GM19372 (cell line): Measurements from ENCODE around the gene MAB21L4.

Source experiments
- ATAC-seq: cut with Tn5 transposase; IDR thresholded peaks from one replicate; pipeline ENCODE4 v1.9.1; 2021; ENCODE audit warnings: mild to moderate bottlenecking, low read depth, moderate library complexity; ENCODE audit not compliant: unreplicated experiment

Gene MAB21L4

DNA sequence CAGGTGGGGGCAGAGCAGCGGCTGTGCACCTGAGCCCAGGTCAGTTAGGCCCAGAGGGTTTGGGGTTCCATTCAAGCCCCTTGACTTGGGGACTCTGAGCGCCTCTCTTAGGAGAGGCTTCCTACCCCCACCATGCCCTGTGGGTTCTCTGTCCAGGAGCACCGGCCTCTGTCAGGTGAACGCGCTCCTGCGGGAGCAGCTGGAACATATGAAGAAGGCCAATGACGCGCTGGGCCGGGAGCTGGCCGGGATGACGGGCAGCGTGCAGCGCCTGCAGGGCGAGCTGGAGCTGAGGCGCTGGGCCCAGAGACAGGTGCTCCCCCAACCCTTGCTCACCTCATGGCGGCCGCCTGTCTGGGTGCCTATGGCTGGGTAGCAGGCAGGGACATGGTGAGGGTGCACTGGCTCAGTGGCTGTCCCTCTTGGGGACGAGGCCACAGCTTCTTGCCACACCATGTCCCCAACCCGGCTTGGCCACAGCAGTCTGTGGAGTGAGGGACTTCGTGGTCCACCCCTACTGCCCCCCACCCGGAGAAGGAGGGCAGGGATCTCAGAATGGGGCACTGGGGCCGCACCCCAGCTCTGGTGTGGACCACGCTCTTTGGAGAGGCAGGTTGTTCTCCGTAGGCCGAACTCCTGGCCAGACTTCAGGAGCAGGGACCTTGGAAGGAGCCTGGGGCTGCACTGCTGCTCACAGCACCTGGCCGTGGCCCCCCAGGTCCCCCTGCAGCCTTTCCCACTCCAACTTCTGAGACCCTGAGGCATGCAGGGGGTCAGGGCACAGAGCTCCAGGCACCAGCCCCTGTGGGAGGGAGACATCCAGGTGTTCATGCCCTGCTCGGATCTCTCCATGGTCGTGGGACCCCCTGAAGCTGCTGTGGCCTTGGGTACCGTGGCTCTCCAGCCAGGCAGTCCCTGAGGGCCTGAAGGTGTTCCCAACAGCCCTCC is 29.9 kb upstream of the MAB21L4 start:
- no peak for ATAC-seq

DNA sequence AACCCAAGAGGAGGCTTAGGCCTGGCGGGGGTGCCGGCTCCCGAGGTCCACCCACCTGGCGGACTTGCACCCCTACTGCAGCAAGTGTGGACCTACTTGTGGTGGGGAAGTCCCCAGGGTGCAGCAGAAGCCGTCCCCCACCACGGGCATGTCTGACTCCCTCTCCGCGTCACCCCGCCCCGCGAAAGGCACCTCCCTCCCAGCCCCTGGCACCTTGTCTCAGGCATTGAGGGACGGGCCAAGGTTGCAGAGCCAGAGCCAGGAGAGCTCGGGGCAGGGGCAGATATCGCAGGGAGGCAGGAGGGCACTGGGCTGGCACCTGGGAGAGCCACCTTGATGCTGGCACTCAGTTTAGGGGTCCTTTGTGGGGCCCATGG is 29.2 kb upstream of the MAB21L4 start:
- ATAC-seq = no peak

DNA sequence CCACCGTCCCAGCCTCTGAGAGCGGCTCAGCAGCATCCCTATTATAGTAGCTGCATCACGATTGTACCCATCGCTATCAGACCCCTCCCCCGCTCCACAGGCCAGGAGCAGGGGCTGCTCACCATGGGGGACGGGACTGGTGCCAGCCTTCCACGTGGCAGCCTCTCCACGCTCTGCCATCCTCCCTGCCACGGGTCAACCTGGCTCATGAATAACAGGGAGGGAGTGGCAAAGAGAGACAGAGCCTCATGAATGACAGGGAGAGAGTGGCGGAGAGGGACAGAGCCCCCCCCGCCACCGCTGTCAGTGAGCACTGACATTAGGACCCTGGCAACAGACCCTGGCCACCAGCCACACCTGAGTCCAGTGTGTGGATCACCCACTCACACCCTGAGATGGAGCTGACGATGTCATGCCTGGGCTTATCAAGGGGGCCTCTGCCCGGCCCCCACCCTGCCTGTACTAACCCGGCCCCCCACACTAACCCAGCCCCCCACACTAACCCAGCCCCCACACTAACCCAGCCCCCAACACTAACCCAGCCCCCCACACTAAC is 27.1 kb upstream of the MAB21L4 start:
- ATAC-seq = no peak

DNA sequence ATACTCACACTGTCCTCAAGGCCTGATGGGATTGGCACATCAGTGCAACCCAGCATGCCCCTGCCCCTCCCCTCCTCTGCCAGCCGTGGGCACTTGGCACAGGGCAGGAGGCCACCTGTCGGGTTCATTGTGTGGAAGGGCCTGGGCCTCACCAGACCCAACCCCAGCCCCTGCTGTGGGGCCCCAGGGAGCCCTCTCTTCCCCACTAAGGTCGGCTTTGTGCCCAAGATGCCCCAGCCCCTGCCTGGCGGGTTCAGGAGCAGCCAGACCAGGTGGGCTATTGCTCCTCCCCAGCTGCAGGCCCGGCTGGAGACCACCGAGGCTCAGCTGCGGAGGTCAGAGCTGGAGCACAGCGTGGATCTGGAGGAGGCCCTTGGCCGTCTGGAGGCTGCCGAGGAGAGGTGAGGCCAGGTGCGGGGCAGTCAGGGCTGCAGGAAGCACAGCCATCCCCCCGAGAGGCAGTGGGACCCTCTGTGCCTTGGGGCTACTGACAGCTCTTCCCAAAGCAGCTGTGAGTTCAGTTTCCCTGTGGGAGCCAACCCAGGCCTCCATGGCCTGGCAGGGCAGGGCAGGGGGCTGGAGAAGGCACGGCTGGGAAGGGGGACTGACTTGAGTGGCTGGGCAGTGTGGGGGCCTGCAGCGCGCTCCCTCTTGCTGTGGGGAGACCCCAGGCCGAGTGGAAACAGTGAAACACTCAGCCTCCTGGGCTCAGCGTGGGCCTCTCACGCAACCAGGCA is 26.5 kb upstream of the MAB21L4 start:
- no peak for ATAC-seq

DNA sequence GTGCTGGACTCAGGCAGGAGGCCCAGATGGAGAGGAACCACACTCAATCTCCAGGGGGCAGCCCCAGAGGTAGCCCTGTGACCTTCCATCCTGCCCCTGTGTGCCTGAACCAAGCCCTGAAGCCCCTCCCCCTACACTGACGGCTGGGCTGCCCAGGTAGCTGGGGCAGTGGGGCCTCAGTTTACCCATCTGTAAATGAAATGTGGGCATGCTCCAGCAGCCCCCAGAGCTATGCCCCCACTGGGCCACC is 26.0 kb upstream of the MAB21L4 start:
- ATAC-seq = no peak

DNA sequence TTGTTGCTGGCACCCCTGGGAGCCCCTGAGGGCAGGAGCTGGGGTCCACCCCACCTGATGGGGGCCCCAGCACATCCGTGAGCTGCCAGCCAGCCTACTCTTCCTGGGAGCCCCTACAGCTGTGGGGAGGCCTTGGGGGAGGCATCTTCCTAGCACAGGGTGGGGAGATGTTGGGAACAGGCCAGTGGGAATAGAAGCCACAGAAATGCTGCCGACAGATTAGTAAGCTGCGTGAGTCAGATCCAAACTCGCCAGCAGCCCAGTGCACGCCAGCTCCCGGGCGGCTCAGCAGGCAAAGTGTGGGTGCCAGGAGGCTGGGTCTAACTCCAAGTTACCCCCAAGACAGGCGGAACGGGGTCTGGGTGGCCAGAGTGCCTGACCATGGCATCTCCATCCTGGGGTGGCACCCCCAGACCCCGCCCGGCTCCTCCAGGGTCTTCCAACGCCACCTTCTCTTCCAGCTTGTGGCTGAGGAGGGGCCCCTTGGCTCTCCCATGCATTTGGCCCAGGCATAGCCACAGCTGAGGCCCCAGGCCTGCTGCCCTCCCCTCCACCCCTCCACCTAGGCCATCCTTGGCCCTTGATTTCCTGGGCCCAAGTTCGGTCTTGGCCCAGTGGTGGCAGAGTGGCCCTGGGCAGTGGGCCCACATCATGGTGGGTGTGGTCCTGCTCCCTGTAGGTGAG is 25.5 kb upstream of the MAB21L4 start:
- no peak for ATAC-seq

DNA sequence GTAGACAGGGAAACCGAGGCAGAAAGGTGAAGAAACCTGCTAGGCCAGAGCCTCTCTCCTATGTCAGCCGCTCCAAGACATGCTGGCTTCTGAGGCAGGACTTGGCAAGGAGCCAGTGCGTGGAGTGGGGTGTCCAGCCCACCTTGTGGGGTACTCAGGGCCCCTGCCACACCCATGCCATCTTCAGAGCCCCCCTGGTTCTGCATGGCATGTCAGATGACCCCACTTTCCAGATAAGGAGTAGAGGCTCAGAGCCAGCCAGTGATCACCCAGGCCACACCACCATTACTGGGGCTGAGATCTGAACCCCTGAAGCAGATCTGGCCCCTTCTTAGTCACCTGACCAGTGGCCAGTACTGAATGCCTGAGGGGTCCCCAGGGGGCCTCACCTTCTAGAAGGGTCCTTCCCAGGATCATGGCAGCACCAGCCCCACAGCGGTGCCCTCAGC is 24.9 kb upstream of the MAB21L4 start:
- no peak for ATAC-seq

DNA sequence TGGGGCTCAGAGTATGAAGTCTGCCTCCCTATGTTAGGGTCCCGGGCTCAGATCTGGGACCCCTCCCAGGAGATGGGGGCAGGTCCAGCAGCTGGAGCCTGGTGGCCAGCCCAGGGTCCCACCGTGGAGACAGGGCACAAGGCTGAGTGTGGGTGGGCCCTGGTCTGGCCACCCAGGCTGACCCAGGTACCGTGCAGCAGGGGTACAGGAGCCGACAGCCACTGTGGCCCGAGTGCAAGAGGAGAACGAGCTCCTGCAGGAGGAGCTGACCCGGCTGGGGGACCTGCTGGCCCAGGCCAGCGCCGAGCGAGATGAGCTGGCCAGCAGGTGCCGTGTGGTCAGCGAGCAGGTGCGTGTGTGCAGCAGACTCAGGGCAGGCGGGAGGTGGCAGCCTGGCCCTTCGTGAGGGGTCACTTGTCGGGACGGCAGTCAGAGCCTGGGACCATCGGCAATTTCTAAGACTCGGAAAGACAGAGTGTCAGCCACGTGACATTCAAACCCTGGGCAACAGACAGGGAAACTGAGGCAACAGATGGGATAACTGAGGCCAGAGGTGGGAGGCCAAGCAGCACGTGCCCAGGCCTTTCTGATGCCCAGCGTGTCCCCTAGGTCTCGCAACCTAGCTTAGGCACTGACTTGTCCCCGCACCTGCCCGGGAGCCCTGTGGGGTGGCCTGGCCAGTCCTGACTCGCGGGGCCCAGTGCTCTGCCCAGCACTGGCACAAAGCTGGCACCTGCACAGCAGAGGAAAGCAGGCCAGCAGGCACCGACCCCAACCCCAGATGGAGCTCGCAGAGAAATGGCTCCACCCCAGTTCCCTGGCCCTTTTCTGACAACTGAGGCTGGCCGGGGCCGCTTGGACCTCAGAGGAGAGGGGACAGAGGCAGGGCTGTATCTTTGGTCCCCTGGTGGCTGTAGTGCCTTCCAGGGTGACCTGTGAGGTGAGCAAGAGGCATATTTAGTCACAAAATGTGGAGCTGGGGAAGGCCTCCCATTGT is 24.1 kb upstream of the MAB21L4 start:
- ATAC-seq = no peak

DNA sequence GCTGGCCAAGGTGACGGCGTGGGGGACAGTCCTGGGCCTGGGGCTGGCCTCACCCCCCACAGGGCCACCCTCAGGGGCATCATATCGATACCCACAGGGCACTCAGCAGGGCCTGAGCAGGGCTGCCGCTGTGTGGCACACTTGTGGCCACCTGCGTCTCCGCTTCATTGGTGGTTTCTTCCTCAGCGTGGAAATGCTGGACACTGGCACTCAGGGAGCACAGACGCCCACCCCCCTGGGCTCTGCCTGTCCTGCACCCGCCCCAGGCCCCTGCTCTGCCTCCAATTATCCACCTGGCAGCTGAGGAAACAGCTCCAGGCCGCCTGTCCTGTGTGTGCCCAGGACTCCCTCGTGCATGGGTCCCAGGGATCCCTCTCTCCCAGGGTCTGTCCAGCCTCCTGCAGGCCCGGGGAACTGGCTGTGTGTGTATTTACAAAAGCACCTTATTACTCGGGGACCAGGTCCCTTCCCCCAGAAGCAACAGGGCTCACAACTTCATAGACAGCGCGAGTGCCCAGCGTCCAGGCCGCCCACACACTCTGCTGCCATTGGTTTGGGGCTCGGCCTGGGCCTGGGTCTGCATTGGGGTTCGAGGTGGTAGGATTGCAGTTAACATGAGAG is 23.3 kb upstream of the MAB21L4 start:
- ATAC-seq = no peak

DNA sequence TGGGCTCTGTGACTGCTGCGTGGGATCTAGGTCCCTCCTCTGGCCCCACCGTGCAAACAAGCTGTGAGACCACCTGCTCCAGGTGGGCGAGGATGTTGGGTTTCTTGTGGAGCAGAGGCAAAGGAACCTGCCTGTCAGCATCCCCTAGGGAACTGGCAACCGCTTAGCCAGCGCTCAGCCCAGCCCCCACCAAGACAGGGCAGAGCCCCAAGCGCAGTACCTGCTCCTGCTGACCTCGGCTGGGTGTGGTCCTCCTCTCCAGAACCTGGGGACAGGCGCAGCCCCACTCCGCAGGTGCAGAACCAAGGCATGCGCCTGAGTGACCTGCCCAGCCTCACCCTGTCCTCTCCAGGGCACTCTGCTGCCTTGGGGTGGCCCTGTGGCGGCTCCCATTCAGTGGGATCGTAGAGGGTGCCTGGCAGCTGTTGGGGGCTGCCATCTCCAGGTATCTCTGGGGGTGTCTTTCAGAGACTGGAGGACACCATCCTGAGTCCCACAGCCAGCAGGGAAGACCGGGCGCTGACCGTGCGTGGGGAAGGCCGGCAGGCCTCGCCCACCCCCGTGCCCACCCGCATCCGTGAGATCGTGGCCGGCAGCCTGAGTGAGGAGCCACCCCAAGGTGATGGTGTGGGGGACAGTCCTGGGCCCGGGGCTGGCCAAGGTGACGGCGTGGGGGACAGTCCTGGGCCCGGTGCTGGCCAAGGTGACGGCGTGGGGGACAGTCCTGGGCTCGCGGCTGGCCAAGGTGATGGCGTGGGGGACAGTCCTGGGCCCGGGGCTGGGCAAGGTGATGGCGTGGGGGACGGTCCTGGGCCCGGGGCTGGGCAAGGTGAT is 22.5 kb upstream of the MAB21L4 start:
- ATAC-seq = no peak

DNA sequence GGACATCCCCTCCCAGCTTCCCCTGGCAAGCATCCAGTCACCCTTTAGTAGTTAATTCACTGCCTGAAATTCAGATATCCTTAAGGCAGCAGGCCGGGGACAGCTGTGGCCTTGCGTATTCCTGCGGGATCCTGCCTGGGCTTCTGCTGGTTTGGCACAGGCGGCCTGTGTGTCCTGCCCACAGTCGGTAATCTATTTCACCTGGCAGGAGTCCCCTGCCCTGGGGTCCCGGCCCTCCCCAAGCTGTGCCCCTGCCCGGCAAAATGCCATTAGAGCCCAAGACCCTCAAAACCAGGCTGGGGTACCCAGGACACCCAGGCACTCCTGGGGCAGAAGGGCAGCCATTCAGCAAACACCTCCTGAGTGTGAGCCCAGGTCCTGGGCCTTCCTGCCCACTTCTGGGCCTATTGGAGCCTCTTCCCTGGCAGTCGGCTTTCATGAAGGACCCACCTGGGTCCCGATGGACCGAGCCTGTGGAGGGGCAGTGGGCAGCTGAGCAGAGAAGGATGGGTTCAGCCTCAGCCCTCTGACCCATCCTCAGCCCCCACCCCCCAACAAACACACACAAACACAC is 21.8 kb upstream of the MAB21L4 start:
- ATAC-seq = no peak

DNA sequence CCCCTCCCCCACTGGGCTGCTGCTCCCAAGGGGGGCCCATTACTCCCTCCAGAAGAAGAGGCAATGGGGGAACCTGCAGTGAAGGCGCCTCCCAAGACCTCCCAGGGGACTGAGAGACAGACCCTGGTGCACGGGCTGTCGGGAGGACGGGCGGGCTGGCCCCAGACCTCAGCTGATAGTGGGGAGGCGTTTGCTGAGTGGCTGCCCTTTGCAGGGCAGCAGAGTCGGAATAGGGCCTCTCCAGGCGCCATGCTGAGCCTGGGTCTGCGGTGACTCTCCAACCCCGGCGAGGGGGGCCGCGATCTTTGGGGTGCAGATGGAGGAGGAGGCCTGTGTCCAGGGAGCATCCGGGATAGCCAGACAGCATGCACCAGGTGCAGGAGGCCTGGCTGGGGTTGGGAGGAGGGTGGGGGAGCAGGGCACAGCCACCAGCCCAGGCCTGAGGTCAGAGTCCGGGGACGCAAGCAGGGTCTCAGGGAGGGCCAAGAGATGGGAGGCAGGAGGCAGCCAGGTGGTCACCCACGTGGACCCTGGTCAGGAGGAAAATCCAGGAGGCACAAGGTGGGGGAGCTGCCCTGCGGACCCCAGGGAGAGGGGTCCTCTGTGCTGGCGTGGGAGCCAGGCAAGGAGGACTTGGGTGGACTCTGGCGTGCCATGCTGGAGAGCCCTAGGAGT is 21.2 kb upstream of the MAB21L4 start:
- no peak for ATAC-seq

DNA sequence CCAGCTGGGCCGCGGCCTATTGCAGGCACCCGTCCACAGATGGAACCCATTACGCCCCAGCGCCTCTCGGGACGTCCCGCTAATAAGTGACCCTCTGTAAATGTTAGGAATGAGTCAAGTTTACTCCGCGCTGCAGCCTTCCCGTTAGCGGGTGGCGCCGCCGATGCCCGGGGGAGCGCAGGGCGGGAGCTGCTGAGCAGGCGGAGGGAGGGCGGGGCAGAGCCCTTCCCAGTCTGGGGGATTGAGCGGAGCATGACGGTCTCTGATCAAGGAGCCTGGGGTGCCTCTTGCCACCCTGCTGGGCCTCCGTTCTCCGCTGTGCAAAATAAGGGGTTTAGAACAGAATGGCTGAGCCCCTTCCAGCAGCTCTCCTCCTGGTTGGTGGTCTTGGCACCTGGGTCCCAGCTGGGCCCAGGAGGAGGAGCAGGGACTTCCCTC is 20.6 kb upstream of the MAB21L4 start:
- ATAC-seq = no peak

DNA sequence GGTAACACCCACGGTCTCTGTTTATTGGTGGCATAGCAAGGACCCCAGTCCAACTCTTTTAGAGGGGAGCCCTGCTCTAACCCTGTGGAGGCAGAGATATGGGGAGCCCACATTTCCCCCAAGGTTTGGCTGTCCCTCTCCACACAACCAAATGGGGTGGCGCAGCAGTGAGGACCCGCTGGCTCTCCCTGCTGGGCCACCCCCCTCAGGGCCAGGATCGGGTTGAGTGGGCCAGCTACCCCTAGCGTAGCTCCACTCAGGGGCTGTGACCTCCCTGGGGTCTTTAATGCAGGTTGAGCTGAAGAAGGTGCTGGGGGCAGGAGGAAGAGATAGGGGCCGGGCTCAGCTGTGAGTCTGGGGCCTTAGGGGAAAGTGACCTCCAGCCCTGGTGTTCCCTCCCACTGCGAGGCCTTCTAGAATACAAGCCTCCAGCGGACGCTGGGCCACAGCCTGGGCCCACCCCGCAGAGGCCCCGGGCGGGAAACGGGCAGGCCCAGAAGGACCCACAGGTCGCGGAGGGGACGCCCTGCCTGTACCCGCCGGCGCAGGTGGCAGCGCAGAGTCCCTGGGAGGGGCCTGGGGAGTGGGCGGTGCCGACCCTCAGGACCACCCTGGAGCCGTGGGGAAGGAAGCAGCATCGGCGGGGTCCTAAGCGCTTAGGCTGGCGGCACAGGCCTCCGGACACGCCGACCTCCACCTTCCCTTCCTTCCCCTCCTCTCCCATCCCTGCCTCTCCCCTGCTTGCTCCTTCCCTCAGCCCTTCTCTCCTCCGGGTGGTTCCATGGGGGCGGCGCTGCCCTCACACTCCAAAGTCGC is 19.8 kb upstream of the MAB21L4 start:
- no peak for ATAC-seq

DNA sequence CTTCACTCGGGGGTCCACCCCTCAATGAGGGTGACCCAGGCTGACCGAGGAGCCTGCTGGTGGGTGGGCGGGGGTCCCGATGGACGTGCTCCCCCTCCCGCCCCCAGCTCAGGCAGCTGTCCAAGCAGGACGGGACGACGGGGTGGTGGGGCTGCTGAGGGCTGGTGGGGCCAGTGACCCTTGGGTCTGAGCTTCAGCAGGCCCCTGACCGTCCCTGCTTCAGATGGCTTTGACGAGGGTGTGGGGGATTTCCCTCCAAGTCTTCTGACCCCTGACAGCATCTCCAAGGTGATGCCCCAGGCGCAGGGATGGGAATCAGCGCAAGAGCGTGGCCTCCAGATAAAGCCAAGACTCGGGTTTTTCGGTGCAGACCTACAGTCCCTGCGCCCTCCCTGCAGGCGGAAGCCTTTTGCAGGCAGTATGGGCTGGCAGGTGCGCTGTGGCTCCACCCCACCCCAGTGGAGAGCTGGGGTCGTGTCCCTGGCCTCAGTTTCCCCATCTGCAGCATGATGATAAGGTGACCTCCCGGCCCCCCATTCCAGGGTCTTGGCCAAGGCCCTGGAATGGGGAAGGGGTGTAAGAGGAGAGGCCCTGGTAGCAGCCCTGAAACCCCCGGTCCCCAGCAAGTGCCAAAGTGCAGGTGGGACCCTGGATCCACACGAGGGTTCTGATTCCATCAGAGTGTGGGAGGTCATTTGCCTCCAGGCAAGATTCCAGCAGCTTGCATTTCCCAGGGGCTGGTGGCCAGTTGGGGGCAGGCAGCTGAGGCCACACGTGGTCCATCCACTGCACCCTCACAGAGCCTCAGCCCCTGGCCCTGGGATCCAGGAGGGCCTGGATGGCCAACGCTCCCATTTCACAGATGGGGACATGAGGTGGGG is 18.9 kb upstream of the MAB21L4 start:
- no peak for ATAC-seq
